Articular chondrocyte of knee joint (primary cell): Measurements from ENCODE around the gene NPIPB13. TPM values are rescaled to one million over a fixed set of nuclear protein-coding genes. Genes with fewer than 3 reads are reported as not detected.

Experiments used
- small RNA-seq: library from RNA; depleted of rRNA; stranded (forward); fragments of <200 nt; gene quantifications from one replicate; pipeline ENCODE3, GENCODE V24; 2012
- total RNA-seq: library from RNA; depleted of rRNA; stranded (reverse); fragments of >200 nt; gene quantifications from 2 replicates; pipeline ENCODE4 v1.2.3, GENCODE V29; 2012

The NPIPB13 gene
- total RNA-seq = 1.9 and 4.1 TPM in 2 replicates

GRCh38 chr16:30248379-30248778 lies at the start of gene NPIPB13:
Gene NPIPB13 (minus strand): TSS chr16:30248479. CDS start chr16:30245573, 2,906 bp downstream.

GRCh38 chr16:30199049-30199448 lies 49.2 kb downstream of the NPIPB13 start, which contains the start of gene SULT1A3:
Gene SULT1A3 (plus strand): TSS chr16:30199255. CDS start chr16:30200729, 1,474 bp downstream.

Small RNA genes lying within 50 kb of the gene (small RNA-seq; reads per million reads assigned to genes)
- gene AC106782.4 = not detected

Other genes starting within 250 kb of the NPIPB13 start
- under 0.01 and 0.13 TPM in 2 replicates for gene DOC2A, start 237.5 kb downstream of the NPIPB13 start, total RNA-seq
- not detected in 2 replicates for gene C16orf92, start 225.3 kb downstream of the NPIPB13 start, total RNA-seq
- 0.11 and 0.26 TPM in 2 replicates for gene TLCD3B, start 217.2 kb downstream of the NPIPB13 start, total RNA-seq
- 828 and 846 TPM in 2 replicates for gene ALDOA, start 182.7 kb downstream of the NPIPB13 start, total RNA-seq
- gene PPP4C, start 172.5 kb downstream of the NPIPB13 start, total RNA-seq = 144 and 150 TPM in 2 replicates
- gene TBX6, start 156.6 kb downstream of the NPIPB13 start, total RNA-seq = 0.11 and 0.39 TPM in 2 replicates
- 18.7 and 24.6 TPM in 2 replicates for gene YPEL3, start 152.3 kb downstream of the NPIPB13 start, total RNA-seq
- gene GDPD3, start 134.9 kb downstream of the NPIPB13 start, total RNA-seq = 0.54 and 1.4 TPM in 2 replicates
- gene MAPK3, start 125.3 kb downstream of the NPIPB13 start, total RNA-seq = 63.0 and 74.6 TPM in 2 replicates
- 1.2 and 1.3 TPM in 2 replicates for gene CORO1A, start 64.9 kb downstream of the NPIPB13 start, total RNA-seq
- 25.1 and 63.9 TPM in 2 replicates for gene BOLA2B, start 54.8 kb downstream of the NPIPB13 start, total RNA-seq
- 11.6 and 14.0 TPM in 2 replicates for gene SLX1A, start 54.6 kb downstream of the NPIPB13 start, total RNA-seq
- gene SULT1A3, start 49.2 kb downstream of the NPIPB13 start, total RNA-seq = 2.8 and 3.1 TPM in 2 replicates
- gene CD2BP2, start 106.8 kb upstream of the NPIPB13 start, total RNA-seq = 31.7 and 34.2 TPM in 2 replicates
- 22.6 and 23.3 TPM in 2 replicates for gene TBC1D10B, start 122.0 kb upstream of the NPIPB13 start, total RNA-seq
- gene MYL11, start 126.3 kb upstream of the NPIPB13 start, total RNA-seq = not detected in 2 replicates
- 0.11 TPM in 1 of 2 replicates, not detected in the other for gene SEPTIN1, start 134.1 kb upstream of the NPIPB13 start, total RNA-seq
- 5.0 and 5.2 TPM in 2 replicates for gene ZNF48, start 146.9 kb upstream of the NPIPB13 start, total RNA-seq
- 6.8 and 7.8 TPM in 2 replicates for gene ZNF771, start 159.1 kb upstream of the NPIPB13 start, total RNA-seq
- gene DCTPP1, start 181.6 kb upstream of the NPIPB13 start, total RNA-seq = 16.2 and 18.4 TPM in 2 replicates
- gene SEPHS2, start 197.4 kb upstream of the NPIPB13 start, total RNA-seq = 16.4 and 18.9 TPM in 2 replicates
- not detected in 2 replicates for gene ITGAL, start 224.3 kb upstream of the NPIPB13 start, total RNA-seq